Endometrial microvascular endothelial cells (primary cell): ENCODE results near the gene IRF2BP1. TPM values are rescaled to one million over a fixed set of nuclear protein-coding genes. Genes with fewer than 3 reads are reported as not detected.

Experiments used
- in situ Hi-C: cut with HindIII; loops from 2 replicates; pipeline ENCODE4 v1.10.0; 2017; ENCODE audit warnings: low sequenced_read_pairs, low pct_unique_long_range_greater_than_20kb; ENCODE audit errors: inconsistent ontology term
- total RNA-seq: library from RNA; depleted of rRNA; stranded (reverse); fragments of >200 nt; gene quantifications from one replicate; pipeline ENCODE4 v1.2.3, GENCODE V29; 2015; ENCODE audit errors: inconsistent ontology term

IRF2BP1 gene
- total RNA-seq: 13.6 TPM

DNA sequence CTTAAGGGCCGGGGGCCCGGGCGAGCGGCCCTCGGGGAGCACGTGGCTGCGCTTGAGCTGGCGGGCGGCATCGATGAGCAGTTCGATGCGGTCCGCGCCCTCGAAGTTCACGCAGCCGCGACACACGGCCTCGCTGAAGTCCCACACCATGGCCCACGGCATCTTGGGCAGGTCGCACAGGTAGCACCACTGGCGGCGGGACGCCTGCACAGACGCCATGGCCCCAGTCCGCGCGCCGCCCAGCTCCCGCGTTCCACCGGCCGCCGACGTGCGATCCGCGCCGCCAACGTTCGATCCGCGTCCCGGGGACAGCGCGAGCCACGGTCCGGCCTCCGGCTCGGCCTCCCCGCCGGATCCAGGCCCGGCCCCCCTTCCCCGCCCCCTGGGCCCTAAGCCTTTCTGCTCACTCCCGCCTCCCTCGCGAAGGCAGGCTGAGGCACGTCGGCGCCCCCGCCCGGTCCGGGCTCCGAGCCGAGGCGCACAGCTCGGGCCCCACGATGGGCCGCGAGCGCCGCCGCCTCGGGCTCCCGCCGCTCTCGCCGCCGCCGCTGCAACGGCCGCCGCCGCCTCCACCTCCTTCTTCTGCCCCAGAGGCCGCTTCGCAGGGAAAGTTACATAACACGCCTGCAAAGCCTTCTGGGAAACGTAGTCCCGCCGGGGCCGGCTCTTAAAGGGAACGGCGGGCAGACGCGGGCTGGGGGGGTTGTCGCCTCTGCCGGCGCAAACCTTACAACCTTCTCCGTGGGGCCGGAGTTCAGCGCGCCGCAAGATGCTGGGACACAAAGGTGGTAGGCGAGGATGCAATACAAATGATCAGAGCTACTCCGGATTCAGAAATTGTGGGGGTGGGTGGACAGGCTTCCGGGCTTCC is at the start of gene IRF2BP1:
Gene IRF2BP1, minus strand, starts transcription at position 586 of the 871 bp plus-strand sequence. Its CDS starts 367 bp downstream, at position 219.
- in situ Hi-C loops: no loop called here

DNA sequence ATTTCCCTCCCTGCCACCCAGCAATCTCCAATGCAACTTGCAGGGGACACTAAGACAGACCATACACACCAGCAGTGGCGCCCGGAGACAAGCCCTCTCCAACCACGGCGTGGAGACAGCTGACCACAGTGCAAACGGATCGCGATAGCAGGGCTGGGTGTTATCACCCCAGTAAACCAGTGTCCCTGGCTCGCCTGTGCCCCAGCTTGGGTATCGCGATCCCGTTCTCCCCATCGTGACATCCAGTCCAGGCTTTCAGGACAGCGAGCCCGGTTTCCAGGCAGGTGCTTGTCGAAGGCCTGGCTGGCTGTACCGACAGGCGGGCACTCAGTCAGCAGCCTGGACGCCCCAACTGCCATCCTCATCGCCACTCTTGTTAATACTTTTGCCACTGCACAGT is 49.3 kb upstream of the IRF2BP1 start:
- in situ Hi-C loops: no loop called here

- in situ Hi-C loops: no loop called here
Measured at GRCh38 chr19:45934551-45935230, 48.8 kb upstream of the IRF2BP1 start.

GRCh38 chr19:45933759-45934158 is 47.8 kb upstream of the IRF2BP1 start:
- in situ Hi-C loops: no loop called here

DNA sequence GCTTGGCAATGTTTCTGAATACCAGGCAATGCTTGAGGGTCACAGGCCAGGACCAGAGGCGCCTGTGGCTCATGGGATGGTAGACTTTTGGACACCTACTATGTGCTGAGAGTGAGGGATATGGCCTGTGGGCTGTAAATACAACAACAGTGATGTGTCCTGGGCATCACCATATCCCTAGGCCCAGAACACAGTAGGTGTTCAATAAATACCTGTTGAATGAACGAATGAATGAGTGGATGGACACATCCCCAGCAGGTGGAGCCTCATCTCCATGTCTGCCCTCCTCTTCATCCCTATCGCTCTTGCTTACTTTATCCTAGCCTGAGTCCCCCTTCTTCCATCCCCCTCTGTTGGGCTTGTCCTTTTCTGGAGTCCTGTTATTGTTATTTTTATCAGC is 45.1 kb upstream of the IRF2BP1 start:
- in situ Hi-C loops: no loop called here

DNA sequence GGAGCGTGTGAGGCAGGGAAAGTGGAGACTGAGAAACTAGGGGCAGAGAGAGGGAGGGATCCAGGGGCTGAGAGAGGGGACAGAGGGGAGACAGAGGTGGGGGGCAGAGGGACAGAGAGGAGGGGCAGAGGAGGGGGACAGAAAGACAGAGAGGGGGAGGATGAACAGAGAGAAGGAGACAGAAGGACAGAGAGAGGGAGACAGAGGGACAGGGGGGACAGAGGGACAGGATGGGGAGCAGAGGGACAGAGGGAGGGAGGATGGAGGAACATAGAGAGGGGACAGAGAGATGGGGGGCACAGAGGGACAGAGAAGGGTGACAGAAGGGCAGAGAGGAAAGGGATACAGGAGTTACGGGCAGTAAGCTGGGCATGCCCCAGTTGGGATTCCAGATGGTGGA is 43.3 kb upstream of the IRF2BP1 start:
- in situ Hi-C loops: no loop called here

GRCh38 chr19:45927565-45928261 is 41.8 kb upstream of the IRF2BP1 start:
- in situ Hi-C loops: no loop called here

DNA sequence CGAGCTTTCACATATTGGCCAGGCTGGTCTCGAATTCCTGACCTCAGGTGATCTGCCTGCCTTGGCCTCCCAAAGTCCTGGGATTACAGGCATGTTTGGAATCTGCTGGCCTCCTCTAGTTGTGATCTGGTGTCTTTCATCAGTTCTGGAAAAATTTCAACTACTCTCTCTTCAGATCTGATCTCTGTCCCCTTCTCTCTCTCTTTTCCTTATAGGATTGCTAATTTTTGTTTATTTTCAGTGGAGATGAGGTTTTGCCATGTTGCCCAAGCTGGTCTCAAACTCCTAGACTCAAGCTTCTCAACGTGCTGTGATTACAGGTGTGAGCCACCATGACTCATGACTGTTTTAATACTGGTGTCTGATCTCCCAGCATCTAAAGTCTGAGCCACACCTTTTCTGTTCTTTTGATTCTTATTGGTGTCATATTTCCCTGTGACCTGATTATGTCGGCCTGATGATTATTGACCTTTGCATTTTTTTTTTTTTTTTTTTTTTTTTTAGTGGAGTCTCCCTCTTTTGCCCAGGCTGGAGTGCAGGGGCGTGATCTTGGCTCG is 39.0 kb upstream of the IRF2BP1 start:
- in situ Hi-C loops: no loop called here

- in situ Hi-C loops: no loop called here
Measured at GRCh38 chr19:45922281-45922680, 36.3 kb upstream of the IRF2BP1 start.

GRCh38 chr19:45920458-45920857 is 34.5 kb upstream of the IRF2BP1 start:
- in situ Hi-C loops: no loop called here

GRCh38 chr19:45919678-45920077 is 33.7 kb upstream of the IRF2BP1 start:
- in situ Hi-C loops: no loop called here

- in situ Hi-C loops: no loop called here
Measured at GRCh38 chr19:45918721-45919120, 32.8 kb upstream of the IRF2BP1 start.

GRCh38 chr19:45917421-45918091 is 31.6 kb upstream of the IRF2BP1 start:
- in situ Hi-C loops: no loop called here

DNA sequence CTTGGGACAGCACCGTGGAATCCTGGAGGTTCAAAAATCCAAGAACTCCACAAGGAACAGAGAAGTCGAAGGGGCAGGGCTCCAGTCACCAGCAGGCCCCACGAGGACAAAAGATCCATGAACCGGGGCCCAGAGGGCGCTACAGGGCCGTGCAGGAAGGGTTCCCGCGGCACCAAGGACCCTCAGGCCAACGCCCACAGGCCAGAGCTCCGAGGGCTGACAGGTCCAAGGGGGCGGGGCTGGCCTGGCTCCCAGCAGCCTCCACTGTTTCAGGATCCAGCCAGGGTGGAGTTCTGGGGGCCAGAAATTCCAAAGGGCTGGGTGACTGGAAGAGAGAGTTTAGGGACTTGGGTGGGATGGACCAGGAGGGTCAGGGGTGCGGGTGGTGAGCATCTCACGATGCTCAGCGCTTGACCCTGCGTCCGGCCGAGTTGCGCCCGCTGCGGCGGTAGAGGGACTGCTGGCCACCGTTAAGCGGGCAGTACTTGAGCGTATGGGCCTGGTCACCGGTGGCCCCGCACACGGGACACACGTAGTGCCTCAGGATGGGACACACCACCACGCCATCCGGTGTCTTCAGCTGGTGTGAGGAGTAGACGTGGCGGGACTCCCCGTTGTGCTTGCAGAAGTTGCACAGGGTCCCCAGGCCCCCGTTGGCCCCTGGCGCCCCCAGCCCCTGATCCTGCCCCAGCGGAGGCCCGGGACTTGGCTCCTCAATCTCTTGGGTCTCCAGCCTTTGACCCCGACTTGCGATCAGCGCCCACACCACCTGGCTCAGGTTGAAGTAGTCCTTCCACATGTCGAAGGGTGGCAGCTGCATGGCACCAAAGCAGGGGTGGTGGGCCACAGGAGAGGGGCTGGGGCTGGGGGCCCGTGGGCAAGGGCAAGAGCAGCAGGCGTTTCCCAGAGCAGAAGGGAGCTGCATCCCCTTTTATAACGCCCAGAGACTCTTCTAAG is 28.2 kb upstream of the IRF2BP1 start, which contains the start of gene NANOS2:
Gene NANOS2, minus strand, starts transcription at position 905 of the 957 bp plus-strand sequence. Its CDS starts 85 bp downstream, at position 820.
- in situ Hi-C loops: no loop called here

- in situ Hi-C loops: no loop called here
Measured at GRCh38 chr19:45911291-45911690, 25.4 kb upstream of the IRF2BP1 start.

DNA sequence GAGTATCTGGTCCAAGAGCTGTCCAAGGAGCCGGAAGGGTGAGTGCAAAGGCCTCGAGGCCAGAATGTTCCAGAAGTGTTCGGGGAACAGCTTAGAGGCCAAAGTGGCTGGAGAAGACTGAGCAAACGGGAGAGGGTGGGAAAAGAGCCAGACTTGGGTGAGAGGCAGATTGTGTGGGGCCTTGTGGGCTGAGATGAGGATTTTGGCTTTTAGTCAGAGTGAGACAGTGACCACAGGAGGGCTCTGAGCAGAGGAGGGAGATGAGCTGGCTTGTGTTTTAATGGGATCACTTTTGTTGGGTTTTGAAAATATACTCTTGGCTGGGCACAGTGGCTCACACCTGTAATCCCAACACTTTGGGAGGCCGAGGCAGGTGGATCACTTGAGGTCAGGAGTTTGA is 23.0 kb upstream of the IRF2BP1 start:
- in situ Hi-C loops: no loop called here

- in situ Hi-C loops: no loop called here
Measured at GRCh38 chr19:45906221-45906620, 20.3 kb upstream of the IRF2BP1 start.

DNA sequence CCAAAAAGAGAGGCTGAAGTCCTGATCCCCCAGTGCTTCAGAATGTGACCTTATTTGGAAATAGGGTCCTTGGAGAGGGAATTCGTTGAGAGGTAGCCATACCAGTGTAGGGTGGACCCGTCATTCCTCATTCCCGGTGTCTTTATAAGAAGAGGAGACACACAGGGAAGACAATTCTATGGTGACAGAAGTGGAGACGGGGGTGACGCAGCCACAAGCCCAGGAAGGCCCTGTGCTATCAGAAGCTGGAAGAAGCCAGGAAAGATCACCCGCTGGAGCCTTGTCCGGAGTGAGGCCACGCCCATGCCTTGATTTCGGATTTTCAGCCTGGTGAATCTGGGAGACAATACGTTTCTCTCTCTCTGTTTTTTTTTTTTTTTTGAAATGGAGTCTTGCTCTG is 19.1 kb upstream of the IRF2BP1 start:
- in situ Hi-C loops: no loop called here
